Measurements from ENCODE around the gene GALNT15. TPM values are rescaled to one million over a fixed set of nuclear protein-coding genes. Genes with fewer than 3 reads are reported as not detected.
A peak's percentile ranks its signal among the peaks of the same experiment; 100 is the strongest.

GALNT15 gene
- total and polyA plus RNA-seq, 8 donors, result 4.2 to 133 (median 25.3) TPM

- WGBS, 5 donors, result 16 to 44% (median 44%) methylated on average over 4 of the region's 4 CpGs
- H3K4me3 ChIP-seq, result no peak overlapping the region
- peak; percentile 33 to 84 for DNase-seq
- H3K4me1 ChIP-seq, result peaks cover 0 to 14% (median 5%) of the 10 kb centered on the region in 4 donors
- H3K9me3 ChIP-seq, result peaks cover 0 to 27% (median 2%) of the 10 kb centered on the region in 4 donors
- no peaks in the 10 kb centered on the region for H3K36me3 ChIP-seq
- H3K27ac ChIP-seq, result peak overlapping the region in 4 of 5 donors; percentile 44 to 72 (median 63)
- TF ChIP-seq, protein P1, sequence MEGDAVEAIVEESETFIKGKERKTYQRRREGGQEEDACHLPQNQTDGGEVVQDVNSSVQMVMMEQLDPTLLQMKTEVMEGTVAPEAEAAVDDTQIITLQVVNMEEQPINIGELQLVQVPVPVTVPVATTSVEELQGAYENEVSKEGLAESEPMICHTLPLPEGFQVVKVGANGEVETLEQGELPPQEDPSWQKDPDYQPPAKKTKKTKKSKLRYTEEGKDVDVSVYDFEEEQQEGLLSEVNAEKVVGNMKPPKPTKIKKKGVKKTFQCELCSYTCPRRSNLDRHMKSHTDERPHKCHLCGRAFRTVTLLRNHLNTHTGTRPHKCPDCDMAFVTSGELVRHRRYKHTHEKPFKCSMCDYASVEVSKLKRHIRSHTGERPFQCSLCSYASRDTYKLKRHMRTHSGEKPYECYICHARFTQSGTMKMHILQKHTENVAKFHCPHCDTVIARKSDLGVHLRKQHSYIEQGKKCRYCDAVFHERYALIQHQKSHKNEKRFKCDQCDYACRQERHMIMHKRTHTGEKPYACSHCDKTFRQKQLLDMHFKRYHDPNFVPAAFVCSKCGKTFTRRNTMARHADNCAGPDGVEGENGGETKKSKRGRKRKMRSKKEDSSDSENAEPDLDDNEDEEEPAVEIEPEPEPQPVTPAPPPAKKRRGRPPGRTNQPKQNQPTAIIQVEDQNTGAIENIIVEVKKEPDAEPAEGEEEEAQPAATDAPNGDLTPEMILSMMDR (IDR thresholded peaks at IDR 0.05), result no peak
- peak; percentile 22 to 70 (median 37) for TF ChIP-seq POLR2AphosphoS5 (IDR thresholded peaks at IDR 0.05)
- no peaks in the 10 kb centered on the region for H3K27me3 ChIP-seq
- intact Hi-C loops (cut with DNase I; ENCODE audit: low total_unique reads), result no loop called here
These were observed 25.7 kb upstream of the GALNT15 start for GRCh38 chr3:16148783-16149182.

- WGBS, 5 donors, result 90 to 100% (median 97%) methylated on average over 1 of the region's 1 CpG
- Histone ChIP-seq H3K27me3 (no peaks in the 10 kb centered on the region), H3K27ac (no peak overlapping the region), H3K4me1 (peaks cover 0 to 14% (median 5%) of the 10 kb centered on the region in 4 donors), H3K36me3 (no peaks in the 10 kb centered on the region), H3K4me3 (no peak overlapping the region), H3K9me3 (peaks cover 0 to 22% (median 2%) of the 10 kb centered on the region in 4 donors)
- TF ChIP-seq EP300 (IDR thresholded peaks at IDR 0.05), result no peak
- TF ChIP-seq, protein P1 (IDR thresholded peaks at IDR 0.05), result no peak
- TF ChIP-seq POLR2A (IDR thresholded peaks at IDR 0.05), result no peak
- no peak for TF ChIP-seq POLR2AphosphoS5 (IDR thresholded peaks at IDR 0.05)
- intact Hi-C loops (cut with DNase I; ENCODE audit: low total_unique reads), result no loop called here
- DNase-seq, result no peak
These were observed 24.2 kb upstream of the GALNT15 start for GRCh38 chr3:16150285-16150684.

GRCh38 chr3:16151109-16151508 lies 23.4 kb upstream of the GALNT15 start:
- Histone ChIP-seq H3K4me3 (no peak overlapping the region), H3K9me3 (peaks cover 0 to 22% (median 2%) of the 10 kb centered on the region in 4 donors), H3K36me3 (no peaks in the 10 kb centered on the region), H3K27ac (peak overlapping the region in 1 of 5 donors; percentile 11), H3K4me1 (peaks cover 0 to 14% (median 5%) of the 10 kb centered on the region in 4 donors), H3K27me3 (no peaks in the 10 kb centered on the region)
- DNase-seq, result peak in 1 of 2 donors; percentile 65
- intact Hi-C loops (cut with DNase I; ENCODE audit: low total_unique reads), result no loop called here
- 50 to 68% (median 65%) methylated on average over 4 of the region's 4 CpGs for WGBS, 5 donors
- TF ChIP-seq POLR2A (IDR thresholded peaks at IDR 0.05) (no peak), EP300 (IDR thresholded peaks at IDR 0.05) (no peak), POLR2AphosphoS5 (IDR thresholded peaks at IDR 0.05) (no peak)
- TF ChIP-seq, protein P1 (IDR thresholded peaks at IDR 0.05), result no peak

GRCh38 chr3:16168211-16168610 lies 6.3 kb upstream of the GALNT15 start:
- intact Hi-C loops (cut with DNase I; ENCODE audit: low total_unique reads), result no loop called here
- WGBS, 5 donors, result 85 to 92% (median 89%) methylated on average over 6 of the region's 6 CpGs

DNA sequence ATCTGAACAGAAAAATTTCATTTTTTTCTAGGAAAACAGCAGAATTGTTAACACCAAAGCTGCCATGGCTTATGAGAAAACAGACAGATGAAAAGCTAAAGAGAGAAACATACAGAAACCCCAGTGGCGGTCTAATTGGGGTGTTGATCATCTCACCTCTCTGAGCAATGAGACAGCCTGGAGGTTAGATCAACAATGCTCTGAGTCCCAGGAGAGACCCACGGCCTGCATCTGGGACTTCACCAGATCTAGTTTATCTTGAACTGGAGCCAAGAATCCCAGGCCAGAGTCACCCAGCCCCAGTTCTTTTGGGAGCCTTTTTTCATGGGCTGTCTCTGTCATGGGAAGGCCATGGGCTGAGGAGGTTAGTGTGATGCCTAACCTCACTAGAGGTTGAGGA lies 3.5 kb upstream of the GALNT15 start:
- intact Hi-C loops (cut with DNase I; ENCODE audit: low total_unique reads), result no loop called here
- TF ChIP-seq EP300 (IDR thresholded peaks at IDR 0.05) (no peak), POLR2AphosphoS5 (IDR thresholded peaks at IDR 0.05) (no peak), POLR2A (IDR thresholded peaks at IDR 0.05) (no peak)
- TF ChIP-seq, protein P1 (IDR thresholded peaks at IDR 0.05), result no peak
- H3K27me3 ChIP-seq, result no peaks in the 10 kb centered on the region
- H3K4me3 ChIP-seq, result no peak overlapping the region
- H3K27ac ChIP-seq, result no peak overlapping the region
- H3K36me3 ChIP-seq, result no peaks in the 10 kb centered on the region
- no peaks in the 10 kb centered on the region for H3K9me3 ChIP-seq
- DNase-seq, result no peak
- H3K4me1 ChIP-seq, result peaks cover 5 to 26% (median 12%) of the 10 kb centered on the region in 4 donors
- WGBS, 5 donors, result 50 to 63% (median 61%) methylated on average over 2 of the region's 2 CpGs

More at GRCh38 chr3:16168211-16168610, 6.3 kb upstream of the GALNT15 start:
- Histone ChIP-seq H3K27me3 (peaks cover 0 to 4% (median 0%) of the 10 kb centered on the region in 3 donors), H3K4me3 (no peak overlapping the region), H3K4me1 (peaks cover 0 to 4% (median under 1%) of the 10 kb centered on the region in 4 donors), H3K9me3 (peaks cover 0 to 11% (median 7%) of the 10 kb centered on the region in 4 donors), H3K36me3 (no peaks in the 10 kb centered on the region), H3K27ac (no peak overlapping the region)
- no peak for DNase-seq
- no peak for TF ChIP-seq POLR2A (IDR thresholded peaks at IDR 0.05)

Data from stomach (tissue), 9 donors.